T-helper 2 cell treated with Interferon-gamma antibody and Interleukin-4, amounts not matched to agents 100 ng/mL and 5 ng/mL, for 36 hours (primary cell): ENCODE measurements around the gene LYVE1. TPM values are rescaled to one million over a fixed set of nuclear protein-coding genes. Genes with fewer than 3 reads are reported as not detected.

Experiments
- intact Hi-C: fragments of 100-400 bp; cut with micrococcal nuclease; formaldehyde crosslinking; loops from one replicate; pipeline ENCODE4 v1.15.1; 2023
- total RNA-seq: library from RNA; stranded (reverse); gene quantifications from 2 replicates; pipeline ENCODE4 v1.2.3, GENCODE V29; 2022

The LYVE1 gene
- total RNA-seq, 1 donor from 2014 or later, result not detected

DNA sequence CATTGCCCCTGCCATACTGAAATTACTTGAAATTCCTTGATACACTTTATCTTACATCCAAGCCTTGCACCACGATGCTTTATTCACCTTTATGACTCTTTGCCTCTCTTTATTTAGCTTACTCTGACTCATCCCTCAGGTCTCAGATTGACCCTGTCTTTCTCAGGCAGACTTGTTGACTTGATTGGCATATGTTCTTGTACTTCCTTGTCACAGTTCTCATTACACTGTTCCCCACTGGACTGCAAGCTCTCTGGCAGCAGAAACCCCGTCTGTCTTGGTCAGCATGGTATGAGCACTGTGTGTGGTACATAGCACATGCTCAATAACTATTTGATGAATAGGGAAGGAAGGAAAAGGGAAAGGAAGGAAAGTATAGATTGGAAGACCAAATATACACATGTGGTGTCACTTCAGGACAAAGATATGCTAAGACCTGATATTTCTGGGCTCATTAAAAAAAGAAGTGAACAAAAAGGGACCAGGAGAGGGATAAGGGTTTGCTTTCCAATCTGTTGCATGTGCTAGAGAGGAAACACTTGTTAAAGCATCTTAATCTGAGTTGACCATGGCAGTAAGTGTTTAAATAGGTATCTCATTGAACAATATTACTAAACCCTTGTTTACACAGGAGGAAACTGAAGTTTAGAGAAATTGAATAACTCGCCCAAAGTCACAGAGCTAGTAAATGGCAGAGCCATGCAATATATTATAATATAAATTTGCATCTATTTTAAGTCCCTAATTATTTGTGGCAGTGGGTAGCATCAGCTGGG is 7.2 kb downstream of the LYVE1 start:
- intact Hi-C loops, result no loop called here

DNA sequence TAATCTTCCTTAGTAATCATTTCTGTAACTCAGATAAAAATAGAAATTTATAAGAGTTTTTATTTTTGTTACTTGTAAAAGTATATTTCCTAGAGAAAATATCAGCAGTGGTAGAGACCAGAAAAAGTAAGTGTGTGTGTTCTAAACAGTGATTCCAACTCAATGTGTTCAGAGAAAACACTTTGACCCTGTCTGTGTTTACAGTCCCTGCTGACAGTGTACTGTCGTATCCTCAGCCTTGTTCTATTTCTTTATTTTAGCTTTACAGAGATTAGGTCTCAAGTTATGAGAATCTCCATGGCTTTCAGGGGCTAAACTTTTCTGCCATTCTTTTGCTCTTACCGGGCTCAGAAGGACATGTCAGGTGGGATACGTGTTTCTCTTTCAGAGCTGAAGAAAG is 10.2 kb downstream of the LYVE1 start:
- intact Hi-C loops, result no loop called here

DNA sequence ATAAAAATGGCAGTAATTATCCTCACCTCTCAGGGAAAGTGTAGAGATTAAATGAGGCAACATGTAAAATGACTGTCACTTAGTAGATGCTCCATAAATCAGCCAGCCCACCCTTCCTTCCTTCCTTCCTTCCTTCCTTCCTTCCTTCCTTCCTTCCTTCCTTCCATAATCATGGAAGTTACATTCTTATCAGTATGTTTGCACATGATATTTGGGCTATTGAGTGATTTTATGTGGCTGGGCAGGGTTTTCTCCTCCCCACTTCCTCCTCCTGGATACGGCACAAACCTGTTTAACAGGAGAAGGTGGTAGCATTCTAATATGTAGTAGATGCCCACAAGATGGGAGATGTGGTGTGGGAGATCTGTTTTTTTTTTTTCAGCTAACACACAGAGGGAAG is 11.9 kb downstream of the LYVE1 start:
- intact Hi-C loops, result no loop called here

DNA sequence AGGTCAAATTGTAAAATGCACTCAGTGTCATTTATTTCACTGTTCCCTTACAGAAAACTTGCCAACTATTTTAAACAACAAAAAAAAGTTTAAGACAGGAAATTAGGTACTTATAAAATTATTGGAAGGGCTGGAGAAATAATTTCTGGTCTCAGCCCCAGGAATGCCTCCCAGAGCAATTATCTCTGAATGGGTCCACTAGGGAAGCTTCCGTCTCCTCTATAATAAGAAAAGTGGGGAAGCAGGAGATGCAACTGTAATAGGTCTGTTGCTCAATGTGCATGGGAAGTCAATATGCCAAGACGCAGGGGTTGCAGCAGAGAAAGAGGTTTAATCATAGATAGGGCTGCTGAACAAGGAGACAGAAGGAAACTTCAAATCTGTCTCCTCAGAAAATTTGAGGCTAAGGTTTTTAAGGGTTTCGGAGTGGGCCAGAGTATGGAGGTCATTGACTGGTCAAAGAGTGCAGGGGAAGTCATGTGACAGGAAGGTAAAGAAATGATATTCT is 16.6 kb downstream of the LYVE1 start:
- intact Hi-C loops, result no loop called here

DNA sequence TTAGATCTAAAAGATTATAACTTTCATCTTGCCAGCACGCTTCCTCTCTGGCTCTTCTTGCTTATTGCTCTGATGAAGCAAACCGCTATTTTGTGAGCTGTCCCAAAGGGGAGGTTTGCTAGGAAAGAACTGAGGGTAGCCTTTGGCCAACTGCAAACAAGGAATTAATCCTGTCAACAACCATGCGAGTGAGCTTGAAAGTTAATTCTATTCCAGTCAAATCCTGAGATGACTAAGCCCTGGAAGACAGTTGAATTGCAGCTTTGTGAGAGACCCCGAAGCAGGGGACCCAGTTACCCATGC is 17.2 kb downstream of the LYVE1 start:
- intact Hi-C loops, result no loop called here

DNA sequence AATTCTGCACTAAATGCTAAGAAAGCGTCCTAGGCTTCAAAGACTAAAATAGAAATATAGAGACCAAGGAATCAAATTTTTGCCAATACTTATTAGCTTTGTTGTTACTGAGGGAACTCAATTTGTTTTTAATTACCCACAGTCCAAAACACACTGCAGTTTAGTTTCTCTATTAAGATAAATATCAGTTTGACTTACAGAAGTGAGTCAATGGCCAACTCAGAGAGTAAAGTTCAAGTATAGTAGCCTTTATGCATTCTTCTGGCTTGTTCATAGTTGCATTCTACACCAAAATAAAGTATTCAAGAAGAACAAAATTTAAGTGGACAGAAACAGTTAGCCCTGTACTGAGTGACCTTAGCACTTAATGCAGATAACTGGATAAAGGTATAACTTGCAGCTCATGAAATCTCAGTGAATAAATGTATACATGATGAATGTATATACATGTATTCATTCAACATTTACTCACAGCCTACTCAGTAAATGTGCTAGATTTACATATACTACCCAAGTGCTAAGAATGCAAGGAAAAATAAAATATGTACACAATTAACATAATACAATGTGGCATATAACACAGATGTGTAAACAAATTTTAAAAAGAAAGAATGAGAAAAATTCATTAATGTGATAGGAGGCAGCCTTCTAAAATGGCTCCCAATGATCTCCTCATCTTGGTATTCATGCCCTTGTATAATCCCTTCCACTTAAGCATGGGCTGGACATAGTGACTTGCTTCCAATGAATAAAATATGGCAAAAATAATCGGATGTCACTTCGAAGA is 17.8 kb downstream of the LYVE1 start:
- intact Hi-C loops, result no loop called here

DNA sequence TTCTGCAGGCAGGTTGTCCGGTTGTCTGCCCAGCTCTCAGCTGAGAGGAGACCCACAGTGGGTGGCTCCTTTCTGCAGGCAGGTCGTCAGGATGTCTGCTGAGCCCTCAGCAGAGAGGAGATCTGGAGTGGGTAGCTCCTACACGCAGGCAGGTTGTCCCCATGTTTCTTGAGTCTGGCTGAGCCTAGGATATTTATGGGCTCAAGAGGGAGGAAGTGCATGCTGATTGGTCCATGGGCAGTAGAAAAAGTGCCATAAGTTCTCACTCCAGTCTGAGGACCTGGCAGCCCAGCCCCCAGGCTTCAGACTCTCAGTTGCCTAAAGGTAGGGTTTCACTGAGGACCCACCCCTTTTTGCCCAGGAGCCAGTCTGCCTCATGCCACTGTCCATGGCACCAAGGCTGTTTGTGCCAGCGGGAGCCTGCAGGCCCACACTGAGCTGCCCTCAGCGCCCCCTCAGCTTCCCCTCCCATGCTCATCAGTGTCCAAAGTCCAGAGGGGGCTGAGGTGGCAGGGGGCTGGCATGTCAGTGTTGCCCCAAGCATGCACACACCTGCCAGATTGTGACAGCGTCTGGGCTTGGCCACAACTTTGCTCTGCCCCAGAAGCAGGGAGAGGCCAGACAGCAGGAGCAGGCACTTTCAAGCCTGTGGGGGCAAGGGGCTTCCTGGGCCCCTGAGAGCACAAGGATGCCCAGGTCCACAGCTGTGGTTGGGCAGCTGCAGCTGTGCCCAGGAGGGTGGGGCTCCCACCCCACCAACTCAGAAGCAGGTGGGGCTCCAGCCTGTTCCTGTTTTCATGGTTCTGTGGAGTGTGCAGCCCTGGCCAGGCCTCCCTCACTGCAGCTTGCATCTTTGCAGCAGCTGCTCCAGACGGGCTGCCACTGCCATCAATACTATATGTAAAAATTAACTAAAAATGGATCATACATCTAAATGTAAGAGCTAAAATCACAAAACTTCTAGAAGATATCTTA is 23.7 kb downstream of the LYVE1 start:
- intact Hi-C loops, result loop anchor here (5.0 kb wide), 3 partner anchors 132 to 263 kb away; partner anchors contain the start of genes ADM and EIF4G2

DNA sequence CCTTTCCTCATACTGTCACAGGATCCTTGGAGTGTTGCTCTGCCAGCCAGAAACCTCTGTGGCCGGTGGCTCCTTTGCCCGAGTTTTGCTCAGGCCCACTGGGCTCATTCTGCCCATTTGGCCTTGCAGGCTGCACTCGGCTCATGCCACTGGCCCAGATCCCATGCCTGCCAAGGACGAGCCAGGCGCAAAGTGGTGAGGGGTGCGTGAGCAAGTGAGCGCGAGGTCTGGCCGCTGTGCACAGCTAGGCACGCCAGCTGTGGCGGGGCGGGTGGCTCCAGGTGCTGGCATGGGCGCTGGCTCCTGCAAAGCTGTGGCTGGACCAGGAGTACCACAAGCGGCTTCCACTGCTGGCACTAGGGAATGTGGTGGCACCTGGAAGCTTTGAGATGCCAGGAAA is 24.7 kb downstream of the LYVE1 start:
- intact Hi-C loops, result loop anchor here (5.0 kb wide), 3 partner anchors 131 to 264 kb away; partner anchors contain the start of genes ADM and EIF4G2

DNA sequence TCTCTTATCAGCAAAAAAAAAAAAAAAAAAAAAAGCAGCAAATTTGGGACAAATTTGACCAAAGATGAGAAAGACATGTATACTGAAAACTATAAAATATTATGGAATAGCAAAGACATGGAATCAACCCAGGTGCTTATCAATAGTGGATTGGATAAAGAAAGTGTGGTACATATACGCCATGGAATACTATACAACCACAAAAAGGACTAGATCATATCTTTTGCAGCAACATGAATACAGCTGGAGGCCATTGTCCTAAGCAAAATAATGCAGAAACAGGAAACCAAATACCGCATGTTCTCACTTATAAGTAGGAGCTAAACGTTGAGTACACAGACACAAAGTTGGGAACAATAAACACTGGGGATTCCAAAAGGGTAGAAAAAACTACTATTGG is 25.7 kb downstream of the LYVE1 start:
- intact Hi-C loops, result loop anchor here (5.0 kb wide), 3 partner anchors 130 to 265 kb away; partner anchors contain the start of genes ADM and EIF4G2

DNA sequence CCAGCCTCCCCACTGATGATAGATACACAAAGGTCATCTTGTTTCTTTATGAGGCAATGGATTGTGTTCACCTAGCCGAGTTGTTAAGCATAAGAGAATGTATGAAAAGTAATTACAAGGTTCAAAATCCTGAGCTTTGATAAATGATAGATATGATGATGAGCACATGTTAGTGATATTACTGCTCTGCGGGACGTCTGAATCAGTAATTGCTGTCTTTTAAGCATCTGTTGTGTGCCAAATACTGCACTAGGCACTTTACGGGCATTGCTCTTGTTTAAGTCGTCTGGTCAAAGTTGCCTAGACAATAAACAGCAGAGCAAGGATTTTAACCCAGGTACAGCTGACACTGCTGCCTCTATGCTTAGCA is 26.9 kb downstream of the LYVE1 start:
- intact Hi-C loops, result loop anchor here (1.0 to 5.0 kb wide), 5 partner anchors 82 to 266 kb away; partner anchors contain the start of genes ADM, CTR9 and EIF4G2

DNA sequence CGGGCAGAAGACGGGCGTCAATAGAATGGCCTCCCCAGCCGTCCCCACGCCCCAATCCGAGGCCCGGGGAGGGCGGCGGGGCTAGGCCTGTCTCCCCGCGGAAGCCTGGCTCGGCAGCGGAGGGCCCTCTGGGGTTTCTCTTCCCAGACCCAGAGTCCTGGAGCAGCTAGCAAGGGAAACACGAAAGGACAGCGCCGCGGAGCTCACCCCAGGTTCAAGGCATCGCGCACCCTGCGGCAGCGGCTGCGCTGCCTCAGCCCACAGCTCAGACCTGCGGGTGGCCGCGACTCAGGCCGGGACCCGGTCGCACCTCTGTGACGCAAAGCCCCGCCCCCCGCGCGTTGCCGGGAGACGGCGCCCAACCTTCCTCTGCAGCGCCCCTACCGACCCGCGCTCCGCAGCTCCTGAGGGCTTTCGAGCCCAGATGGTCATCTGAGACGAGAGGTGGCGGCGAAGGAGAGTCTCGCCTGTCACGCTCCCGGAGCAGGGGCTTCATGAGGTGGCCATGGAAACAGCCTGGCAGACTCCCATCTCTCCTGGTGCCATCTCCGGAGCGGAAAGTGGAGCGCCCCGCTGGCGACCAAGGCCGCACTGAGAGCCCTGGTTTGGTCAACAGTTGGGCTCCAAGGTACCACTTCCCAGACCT is 27.4 kb downstream of the LYVE1 start, which contains the start of gene RNF141:
Gene RNF141 (minus strand): TSS at position 273 of the 646 bp plus-strand sequence. CDS start 7,029 bp downstream, outside the sequence.
- intact Hi-C loops, result loop anchor here (1.0 to 5.0 kb wide), 6 partner anchors 82 to 316 kb away; partner anchors contain the start of genes ADM, CTR9 and EIF4G2

DNA sequence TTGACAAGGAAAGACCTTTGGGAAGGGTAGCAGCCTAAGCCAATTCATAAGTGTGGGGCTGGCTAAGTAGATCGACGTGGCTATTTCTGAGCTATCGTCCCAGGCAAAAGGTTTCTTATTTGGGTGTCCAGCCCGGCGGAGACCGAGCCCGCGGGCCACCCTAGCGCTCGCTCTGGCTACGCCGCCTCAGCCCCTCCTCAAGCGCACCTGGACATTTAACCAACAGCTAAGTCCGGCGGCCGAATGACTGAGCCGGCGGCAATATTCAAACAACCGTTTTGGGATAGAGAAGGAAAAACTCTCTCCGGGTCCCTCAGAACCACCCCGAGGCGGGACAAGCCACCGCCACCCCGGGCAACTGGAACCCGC is 27.9 kb downstream of the LYVE1 start:
- intact Hi-C loops, result loop anchor here (1.0 to 5.0 kb wide), 5 partner anchors 128 to 317 kb away; partner anchors contain the start of genes ADM, CTR9 and EIF4G2

DNA sequence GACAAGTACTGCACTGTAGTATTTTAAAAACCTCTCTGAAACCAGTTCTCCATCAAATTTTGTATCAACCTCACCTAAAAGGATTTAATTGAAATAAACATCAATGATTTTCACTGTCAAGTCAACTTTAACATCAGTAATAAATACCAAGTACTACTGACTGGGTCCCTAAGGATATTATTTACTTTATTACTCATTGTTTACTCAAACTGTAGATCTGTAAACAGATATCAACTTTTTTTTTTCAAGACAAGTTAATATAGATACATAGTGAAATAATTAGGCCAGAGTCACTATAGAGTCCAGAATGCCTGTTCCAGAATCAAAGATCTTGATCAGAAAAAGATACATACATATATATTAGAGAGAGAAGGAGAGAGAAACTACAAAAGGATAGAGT is 29.1 kb downstream of the LYVE1 start:
- intact Hi-C loops, result no loop called here

DNA sequence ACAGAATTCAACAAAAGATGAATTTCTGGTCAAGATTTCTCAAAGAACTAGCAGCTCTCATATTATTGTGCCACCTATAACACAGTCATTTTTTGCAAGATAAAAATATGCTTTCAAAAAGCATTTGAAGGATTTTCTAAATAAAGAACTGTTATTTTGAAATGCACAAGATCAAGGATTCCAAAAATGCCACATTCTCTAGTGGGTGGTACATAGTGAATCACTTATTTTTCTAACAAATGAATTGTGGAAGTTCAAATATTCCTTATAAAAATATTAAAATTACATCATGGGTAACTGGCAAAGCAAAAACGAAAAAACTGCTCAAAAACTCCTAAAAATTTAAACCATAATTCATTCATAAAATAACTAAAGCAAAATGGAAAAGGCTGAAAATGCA is 29.5 kb downstream of the LYVE1 start:
- intact Hi-C loops, result no loop called here

DNA sequence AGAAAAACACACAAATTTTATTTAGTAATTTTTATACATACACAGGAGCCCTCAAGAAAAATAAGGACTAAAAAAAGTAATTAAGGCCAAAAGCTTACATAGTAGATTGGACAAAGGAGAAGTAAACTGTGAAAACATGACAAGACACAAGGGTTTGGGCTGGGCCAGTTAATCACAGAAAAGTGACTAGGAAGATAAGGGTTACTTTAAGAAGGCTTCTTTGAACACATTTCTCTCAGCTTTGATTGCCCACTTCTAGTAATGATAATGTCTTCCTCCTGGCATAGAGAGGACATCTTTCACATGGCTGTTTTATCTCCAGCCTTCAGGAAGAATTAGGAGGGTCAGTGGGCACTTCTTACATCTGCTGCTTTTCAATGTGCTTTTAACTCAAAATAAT is 30.9 kb downstream of the LYVE1 start:
- intact Hi-C loops, result no loop called here

DNA sequence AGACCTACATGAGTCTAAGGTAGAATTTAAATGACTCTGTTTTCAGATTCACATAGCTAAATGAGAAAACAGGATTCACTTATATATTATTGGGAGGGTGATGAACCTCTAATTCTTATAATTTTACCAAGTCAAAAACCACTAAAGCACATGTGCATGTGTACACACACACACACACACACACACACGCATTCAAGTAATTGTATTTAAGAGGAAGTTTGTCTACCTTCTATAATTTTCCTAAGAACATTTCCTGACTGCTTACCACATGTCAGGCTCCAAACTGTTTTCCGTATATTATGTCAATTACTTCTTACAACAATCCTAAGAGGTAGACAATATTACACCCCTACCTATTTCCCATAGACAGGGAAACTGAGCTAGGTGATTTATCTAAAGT is 34.1 kb downstream of the LYVE1 start:
- intact Hi-C loops, result no loop called here

DNA sequence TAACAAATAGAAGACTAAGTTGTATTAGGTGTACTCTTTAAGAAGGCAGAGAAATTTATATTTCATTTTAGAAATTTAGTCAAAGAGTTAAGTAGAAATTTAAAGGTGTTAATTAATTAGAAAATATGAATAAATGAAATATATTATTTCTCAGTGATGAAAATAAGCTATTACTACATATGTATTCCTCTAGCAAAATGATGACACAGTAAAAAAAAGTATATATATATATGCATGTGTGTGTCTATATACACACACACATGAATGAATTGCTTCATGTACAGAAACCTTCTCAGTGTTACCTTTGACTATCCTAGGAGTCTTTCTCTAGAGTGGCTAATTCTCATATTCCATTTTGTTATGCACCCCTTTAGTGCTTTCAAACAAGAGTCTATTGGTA is 35.1 kb downstream of the LYVE1 start:
- intact Hi-C loops, result no loop called here

DNA sequence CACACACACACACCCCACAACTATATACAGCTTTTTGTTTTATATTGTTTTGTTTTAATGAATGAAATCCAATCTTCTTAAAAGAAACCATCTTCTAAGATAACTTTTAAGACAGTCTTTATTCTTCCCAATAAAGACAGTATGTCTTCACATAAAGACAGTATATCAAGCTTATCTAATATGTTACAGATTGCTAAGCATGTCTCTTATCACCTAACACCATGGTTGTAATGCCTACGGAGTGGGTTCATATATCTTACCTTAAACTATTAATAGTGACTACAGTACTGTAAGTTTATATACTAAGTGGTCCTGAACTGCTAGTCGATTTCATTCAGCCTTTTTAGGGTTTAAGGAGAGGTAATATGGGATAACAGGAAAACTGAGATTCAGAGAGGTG is 35.9 kb downstream of the LYVE1 start:
- intact Hi-C loops, result no loop called here

DNA sequence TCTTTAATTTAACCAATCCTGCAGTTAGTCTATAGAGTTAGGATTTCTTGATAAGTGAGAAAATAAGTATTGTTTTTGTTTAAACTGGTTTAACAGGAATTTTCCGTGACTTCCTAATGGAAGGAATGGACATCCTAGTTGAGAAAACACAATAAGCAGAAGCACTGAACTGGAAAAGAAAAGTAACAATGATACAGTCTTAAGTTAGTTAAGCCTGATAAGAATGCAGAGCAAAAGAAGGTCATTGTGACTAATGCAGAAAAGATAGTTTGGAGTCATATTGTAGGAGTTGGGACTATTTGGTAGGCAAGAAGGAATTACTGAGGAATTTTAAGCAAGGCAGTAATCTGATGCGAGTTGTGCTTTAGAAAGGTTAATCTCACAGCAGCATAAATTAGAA is 39.2 kb downstream of the LYVE1 start:
- intact Hi-C loops, result no loop called here

DNA sequence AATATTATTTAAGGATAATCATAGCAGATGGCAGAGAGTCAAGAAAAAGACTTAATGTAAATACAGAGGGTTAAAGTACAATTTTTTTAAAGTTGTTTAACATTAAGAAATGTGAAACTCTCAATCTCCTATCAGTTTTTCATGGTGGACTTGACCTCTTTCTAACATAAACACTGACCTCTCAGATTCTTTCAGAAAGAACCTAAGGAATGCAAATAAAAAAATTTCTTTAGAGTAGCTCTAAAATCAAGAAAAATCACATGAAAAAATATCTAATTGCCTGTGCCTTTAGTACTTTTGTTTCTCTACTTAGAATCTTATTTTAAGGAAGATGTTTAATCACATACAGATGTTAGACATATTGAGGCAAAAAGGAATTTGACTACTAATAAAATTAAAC is 40.3 kb downstream of the LYVE1 start:
- intact Hi-C loops, result no loop called here
